Stomach (tissue), 9 donors: ENCODE data around the gene OR4K5. TPM values are rescaled to one million over a fixed set of nuclear protein-coding genes. Genes with fewer than 3 reads are reported as not detected.

ENCODE experiments used
- DNase-seq, 2 donors: peaks; one replicate each; pipeline versions ENCODE4 v3.0.0 to v3.0.0-alpha.2; 2013 to 2019
- H3K27ac ChIP-seq, 5 donors: fragments of 200-600 bp in 4 of 5; sonication (generic) in 4 of 5; one replicate each; pipeline ENCODE4 v1.5.1; 2013 to 2019; ENCODE audit warnings: mild to moderate bottlenecking in 1 of 5, moderate library complexity in 1 of 5
- H3K27me3 ChIP-seq, 3 donors: fragments of 200-600 bp; sonication (generic); one replicate each; pipeline ENCODE4 v1.5.1; 2017 to 2019; ENCODE audit warnings: mixed run types in 1 of 3
- H3K36me3 ChIP-seq, 4 donors: fragments of 200-600 bp; sonication (generic); 1 replicate in 3 of 4; 2 replicates in 1 of 4; pipeline ENCODE4 v1.5.1; 2016 to 2019
- H3K4me1 ChIP-seq, 4 donors: fragments of 200-600 bp; sonication (generic); one replicate each; pipeline ENCODE4 v1.5.1; 2016 to 2019
- H3K4me3 ChIP-seq, 4 donors: fragments of 200-600 bp; sonication (generic) in 3 of 4; one replicate each; pipeline ENCODE4 v1.5.1; 2016 to 2019; ENCODE audit warnings: mild to moderate bottlenecking in 1 of 4
- H3K9me3 ChIP-seq, 4 donors: fragments of 200-600 bp; sonication (generic); one replicate each; pipeline ENCODE4 v1.5.1; 2016 to 2019
- CTCF ChIP-seq, 7 experiments: fragments of 450-650 bp in 4 of 7; fragments of 200-600 bp in 3 of 7; sonication (generic) in 3 of 7; IDR thresholded peaks; one replicate each; pipeline ENCODE4 v1.5.1; 2016 to 2019; ENCODE audit warnings: antibody characterized with exemption in 7 of 7, control low read depth in 2 of 7, mild to moderate bottlenecking in 1 of 7
- EP300 ChIP-seq: sonication (generic); formaldehyde crosslinking; IDR thresholded peaks from one replicate; pipeline ENCODE4 v1.6.1; 2017; ENCODE audit warnings: antibody characterized with exemption
- POLR2A ChIP-seq, 4 donors: fragments of 450-650 bp; IDR thresholded peaks; one replicate each; pipeline ENCODE4 v1.6.1; 2016; ENCODE audit warnings: antibody characterized with exemption in 4 of 4, control low read depth in 2 of 4, mild to moderate bottlenecking in 1 of 4, moderate library complexity in 1 of 4
- POLR2AphosphoS5 ChIP-seq, 3 donors: sonication (generic); formaldehyde crosslinking; IDR thresholded peaks; one replicate each; pipeline ENCODE4 v1.6.1; 2016; ENCODE audit warnings: antibody characterized with exemption in 3 of 3
- WGBS, 5 donors: extraction: QIAGEN DNeasy Blood & Tissue Kit in 3 of 5; methylation state at CpG; one replicate each; pipeline versions ENCODE4 v1.1.5 to v1.1.7; 2013 to 2018; 5-methylcytosine and 5-hydroxymethylcytosine counted together
- intact Hi-C: fragments of 100-400 bp; cut with DNase I; formaldehyde crosslinking; loops from one replicate; pipeline ENCODE4 v1.15.1; 2023; ENCODE audit warnings: low total_unique reads
- polyA plus RNA-seq, 3 donors: library from polyadenylated mRNA; stranded (reverse); fragments of 200-250 nt; gene quantifications; one replicate each; pipeline ENCODE4 v1.2.3, GENCODE V29; 2013
- total RNA-seq, 5 donors: library from RNA; depleted of rRNA; stranded (reverse); fragments of >200 nt; gene quantifications; one replicate each; pipeline versions ENCODE4 v1.1.0 to v1.2.3, GENCODE V29; 2014 to 2016
- donor health status: healthy with polysubstance abuse.
- donor health status: Bipolar disorder and iron deficiency.
- donor health status: healthy.

OR4K5 gene
- total and polyA plus RNA-seq, 8 donors, result not detected

- TF ChIP-seq CTCF (IDR thresholded peaks at IDR 0.05) (no peak), POLR2AphosphoS5 (IDR thresholded peaks at IDR 0.05) (no peak), EP300 (no peak), POLR2A (IDR thresholded peaks at IDR 0.05) (no peak)
- Histone ChIP-seq H3K27ac (no peak overlapping the region), H3K4me1 (no peaks in the 10 kb centered on the region), H3K9me3 (no peaks in the 10 kb centered on the region), H3K4me3 (no peak overlapping the region), H3K36me3 (no peaks in the 10 kb centered on the region), H3K27me3 (no peaks in the 10 kb centered on the region)
- DNase-seq, result no peak
- intact Hi-C loops, result no loop called here
- WGBS, 5 donors, result 57 to 78% (median 70%) methylated on average over 3 of the region's 3 CpGs
Measured at GRCh38 chr14:19917243-19917642, 3.2 kb upstream of the OR4K5 start.

- WGBS, 5 donors, result 55 to 74% (median 65%) methylated on average over 1 of the region's 1 CpG
- no peaks in the 10 kb centered on the region for H3K36me3 ChIP-seq
- no peaks in the 10 kb centered on the region for H3K4me1 ChIP-seq
Measured at GRCh38 chr14:19917955-19918518, 2.4 kb upstream of the OR4K5 start.

GRCh38 chr14:19918553-19919264, 1.7 kb upstream of the OR4K5 start:
- Histone ChIP-seq H3K27ac (no peak overlapping the region), H3K27me3 (no peaks in the 10 kb centered on the region), H3K4me3 (no peak overlapping the region), H3K36me3 (no peaks in the 10 kb centered on the region), H3K4me1 (no peaks in the 10 kb centered on the region), H3K9me3 (no peaks in the 10 kb centered on the region)
- intact Hi-C loops, result no loop called here
- WGBS, 5 donors, result 44 to 48% (median 45%) methylated on average over 4 of the region's 4 CpGs
- DNase-seq, result no peak
- TF ChIP-seq POLR2A (IDR thresholded peaks at IDR 0.05), result no peak

More at GRCh38 chr14:19917955-19918518, 2.4 kb upstream of the OR4K5 start:
- no peak overlapping the region for H3K4me3 ChIP-seq
- no peaks in the 10 kb centered on the region for H3K27me3 ChIP-seq
- intact Hi-C loops, result no loop called here
- no peak overlapping the region for H3K27ac ChIP-seq
- no peak for DNase-seq
- H3K9me3 ChIP-seq, result no peaks in the 10 kb centered on the region
- TF ChIP-seq POLR2AphosphoS5 (IDR thresholded peaks at IDR 0.05), result no peak
- no peak for TF ChIP-seq POLR2A (IDR thresholded peaks at IDR 0.05)
- TF ChIP-seq CTCF (IDR thresholded peaks at IDR 0.05), result no peak
- TF ChIP-seq EP300, result no peak

GRCh38 chr14:19930617-19931016, 10.2 kb downstream of the OR4K5 start, which contains the start of gene OR4K1:
Gene OR4K1 (plus strand): TSS chr14:19930917. CDS start chr14:19935667, 4,750 bp downstream.
- no peak for DNase-seq
- TF ChIP-seq POLR2AphosphoS5 (IDR thresholded peaks at IDR 0.05), result no peak
- TF ChIP-seq POLR2A (IDR thresholded peaks at IDR 0.05), result no peak
- no peak for TF ChIP-seq CTCF (IDR thresholded peaks at IDR 0.05)
- TF ChIP-seq EP300, result no peak
- H3K36me3 ChIP-seq, result no peaks in the 10 kb centered on the region
- H3K4me1 ChIP-seq, result no peaks in the 10 kb centered on the region
- no peaks in the 10 kb centered on the region for H3K27me3 ChIP-seq
- intact Hi-C loops, result no loop called here
- 53 to 69% (median 62%) methylated on average over 3 of the region's 3 CpGs for WGBS, 5 donors
- H3K4me3 ChIP-seq, result no peak within 1 kb of the TSS
- H3K27ac ChIP-seq, result no peak within 1 kb of the TSS
- H3K9me3 ChIP-seq, result peaks cover 0 to 6% (median 0%) of the 10 kb centered on the region in 4 donors

- Histone ChIP-seq H3K4me3 (no peak overlapping the region), H3K36me3 (no peaks in the 10 kb centered on the region), H3K4me1 (no peaks in the 10 kb centered on the region), H3K9me3 (peaks cover 0 to 4% (median 0%) of the 10 kb centered on the region in 4 donors), H3K27ac (no peak overlapping the region), H3K27me3 (no peaks in the 10 kb centered on the region)
- DNase-seq, result no peak
- intact Hi-C loops, result no loop called here
- WGBS, 5 donors, result 84 to 93% (median 86%) methylated on average over 1 of the region's 1 CpG
- TF ChIP-seq CTCF (IDR thresholded peaks at IDR 0.05) (no peak), POLR2A (IDR thresholded peaks at IDR 0.05) (no peak), POLR2AphosphoS5 (IDR thresholded peaks at IDR 0.05) (no peak), EP300 (no peak)
Measured at GRCh38 chr14:19941668-19942067, 21.3 kb downstream of the OR4K5 start.
